Stimulated activated CD4-positive, alpha-beta T cell treated with anti-CD3 and anti-CD28 coated beads, Interleukin-15, amount 100 ng/mL, for 24 hours (primary cell): ENCODE measurements around the gene ZNF804B.

Experiments
- DNase-seq: peaks from one replicate; pipeline ENCODE4 v3.0.0-alpha.2; 2020

The ZNF804B gene

DNA sequence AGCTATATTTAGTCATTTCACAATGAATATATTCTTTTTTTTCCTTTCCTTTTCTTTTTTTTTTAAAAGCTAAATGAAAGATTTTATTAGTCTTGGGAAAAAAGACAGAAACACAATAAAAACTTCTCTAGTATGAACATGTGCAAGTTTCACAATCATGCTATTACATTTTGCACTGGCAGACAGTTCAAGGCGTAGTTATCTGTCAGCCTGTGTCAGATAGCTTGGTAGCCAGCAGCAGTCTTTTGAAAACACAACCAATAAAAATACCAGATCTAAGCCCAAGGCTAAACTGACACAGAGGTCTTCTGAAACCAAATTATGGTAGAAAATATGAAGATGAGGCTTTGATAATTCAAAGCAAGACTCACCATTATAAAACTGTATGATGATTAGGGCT, 241.8 kb downstream of the ZNF804B start:
- no peak for DNase-seq

DNA sequence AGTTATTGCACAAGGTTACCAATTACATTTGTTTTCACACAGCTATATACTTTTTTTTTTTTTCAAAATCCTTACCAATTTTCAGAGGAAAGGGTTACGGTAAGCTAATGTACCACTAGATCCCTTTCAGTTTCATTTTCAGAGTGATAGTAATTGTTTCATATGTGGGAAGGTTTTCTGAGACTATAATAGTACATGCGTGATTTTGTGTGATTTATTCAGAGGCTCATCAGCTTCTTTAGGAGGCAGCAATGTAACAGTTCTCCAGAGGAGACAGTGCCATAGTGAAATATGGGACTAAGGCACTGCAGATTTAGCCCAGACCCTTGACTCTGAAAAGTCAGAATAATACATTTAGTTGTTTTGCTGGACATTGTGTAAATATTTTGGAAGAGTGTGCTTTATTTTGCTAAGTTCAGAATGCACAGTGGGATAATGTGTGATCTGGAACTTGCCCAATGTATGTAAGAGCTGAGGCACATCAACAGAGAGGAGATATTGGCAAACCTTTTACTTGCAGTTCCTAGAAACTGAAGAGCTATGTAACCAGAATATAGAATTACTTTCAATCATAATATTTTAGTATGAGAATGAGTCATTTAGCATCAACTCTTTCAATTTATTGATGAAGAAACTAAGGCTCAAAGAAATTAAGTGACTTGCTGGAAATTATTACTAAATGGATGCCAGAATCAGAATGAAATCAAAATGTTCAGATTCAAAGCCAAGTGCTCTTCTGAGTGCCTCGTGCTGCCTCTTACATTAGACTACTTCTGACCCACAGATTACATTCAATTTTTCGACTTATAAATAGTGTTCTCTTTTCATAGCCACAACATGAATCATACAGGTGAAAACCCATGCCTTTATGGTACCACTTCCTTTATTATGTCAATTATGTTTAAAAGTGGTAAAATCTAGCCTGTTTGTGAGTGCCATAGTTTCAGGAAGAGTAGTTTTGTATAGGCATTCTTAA, 243.8 kb downstream of the ZNF804B start:
- DNase-seq = peak; percentile 5

DNA sequence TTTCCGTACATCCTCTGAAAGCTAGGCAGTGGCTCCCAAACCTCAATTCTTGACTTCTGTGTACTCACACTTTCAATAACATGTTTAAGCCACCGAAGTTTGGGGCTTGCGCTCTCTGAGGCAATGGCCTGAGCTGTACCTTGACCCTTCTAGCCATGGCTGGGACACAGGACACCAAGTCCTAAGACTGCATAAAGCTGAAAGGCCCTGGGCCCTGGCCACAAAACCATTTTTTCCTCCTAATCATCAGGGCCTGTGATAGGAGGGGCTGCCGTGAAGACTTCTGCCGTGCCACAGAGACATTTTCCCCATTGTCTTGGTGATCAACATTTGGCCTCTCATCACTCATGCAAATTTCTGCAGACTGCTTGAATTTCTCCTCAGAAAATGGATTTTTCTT, 252.5 kb downstream of the ZNF804B start:
- DNase-seq = no peak

DNA sequence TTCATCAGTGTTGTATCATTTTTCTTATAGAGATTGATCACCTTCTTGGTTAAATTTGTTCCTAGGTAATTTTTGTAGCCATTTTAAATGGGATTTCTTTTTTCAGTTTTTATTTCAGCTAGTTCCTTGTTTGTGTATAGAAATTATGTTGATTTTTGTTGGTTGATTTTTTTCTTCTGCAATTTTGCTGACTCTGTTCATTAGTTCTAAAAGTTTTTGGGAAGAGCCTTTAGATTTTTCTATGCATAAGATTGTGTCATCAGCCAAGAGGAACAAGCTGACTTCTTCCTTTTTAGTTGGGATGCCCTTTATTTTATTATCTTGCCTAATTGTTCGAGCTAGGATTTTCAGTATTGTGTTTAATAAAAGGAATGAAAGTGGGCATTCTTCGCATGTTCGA, 258.2 kb downstream of the ZNF804B start:
- no peak for DNase-seq

DNA sequence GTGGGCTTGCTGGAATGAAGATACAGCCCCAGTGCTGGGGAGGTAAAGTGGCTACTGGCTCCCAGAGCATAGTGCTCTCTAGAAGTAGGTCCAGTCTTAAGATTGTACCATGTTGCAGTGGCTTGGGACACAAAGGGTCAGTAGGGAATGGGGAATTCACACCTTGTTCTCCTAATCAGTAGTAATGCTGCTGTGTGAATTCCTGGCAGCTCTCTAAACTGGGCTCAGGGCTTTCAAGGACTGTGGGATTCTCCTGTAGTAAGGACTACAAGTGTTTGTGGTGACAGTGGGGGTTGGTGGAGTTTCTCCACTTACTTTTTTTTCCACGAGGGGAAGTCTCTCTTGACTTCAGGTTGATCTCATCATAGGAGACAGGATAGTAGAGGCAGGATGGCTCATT, 262.2 kb downstream of the ZNF804B start:
- DNase-seq = no peak

DNA sequence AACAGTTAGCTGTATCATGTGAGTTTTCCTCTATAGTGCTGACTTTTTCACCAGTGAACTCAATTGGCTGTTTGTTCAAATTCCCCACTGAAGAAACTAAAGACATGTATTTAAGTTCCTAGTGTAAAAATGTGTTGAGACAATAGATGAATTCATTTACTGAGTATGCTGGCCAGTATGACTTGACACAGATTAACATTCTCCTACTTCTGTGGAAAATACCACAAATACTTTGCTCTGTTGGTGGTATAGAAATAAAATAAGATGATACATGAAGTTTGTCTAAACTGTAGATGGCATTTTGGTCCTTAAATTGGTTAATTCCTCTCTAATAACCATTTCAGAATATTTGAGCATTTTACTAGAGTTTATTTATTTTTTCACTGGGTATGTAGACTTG, 263.7 kb downstream of the ZNF804B start:
- no peak for DNase-seq

DNA sequence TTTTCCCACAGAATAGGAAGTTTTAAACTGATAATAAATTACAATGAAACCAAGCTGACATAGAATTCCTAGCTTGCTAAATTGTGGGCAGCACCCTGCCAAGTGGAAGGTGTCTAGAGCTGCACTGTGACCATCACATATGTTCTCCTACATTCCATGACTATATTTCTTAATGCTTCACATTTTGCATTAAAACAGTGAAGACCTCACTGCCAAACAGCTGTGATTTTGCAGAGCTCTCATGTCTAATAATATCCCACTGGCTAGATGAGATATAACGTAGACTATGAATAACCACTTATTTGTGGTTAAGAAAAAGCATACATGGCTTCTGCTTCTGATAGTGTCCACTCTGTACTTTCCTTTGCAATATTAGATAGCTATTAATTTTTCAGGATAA, 264.4 kb downstream of the ZNF804B start:
- no peak for DNase-seq

DNA sequence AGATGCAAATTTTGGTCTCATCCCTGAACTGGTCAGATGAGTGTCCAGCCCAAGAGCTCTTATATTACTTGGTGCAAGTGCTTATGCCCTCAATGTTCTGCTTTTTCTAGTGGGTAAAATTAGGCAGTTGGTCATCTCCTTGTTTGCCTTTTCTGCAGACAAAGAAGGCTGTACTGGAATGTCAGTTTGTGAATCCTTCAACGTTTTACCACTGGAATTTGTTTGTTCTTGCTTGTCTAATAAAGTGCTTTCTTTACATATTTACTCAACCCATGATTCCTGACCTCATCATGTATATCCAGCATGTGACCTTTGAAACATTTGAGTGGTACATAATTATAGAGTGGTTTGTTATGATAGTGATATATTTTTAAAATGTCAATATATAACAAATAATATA, 268.3 kb downstream of the ZNF804B start:
- no peak for DNase-seq

DNA sequence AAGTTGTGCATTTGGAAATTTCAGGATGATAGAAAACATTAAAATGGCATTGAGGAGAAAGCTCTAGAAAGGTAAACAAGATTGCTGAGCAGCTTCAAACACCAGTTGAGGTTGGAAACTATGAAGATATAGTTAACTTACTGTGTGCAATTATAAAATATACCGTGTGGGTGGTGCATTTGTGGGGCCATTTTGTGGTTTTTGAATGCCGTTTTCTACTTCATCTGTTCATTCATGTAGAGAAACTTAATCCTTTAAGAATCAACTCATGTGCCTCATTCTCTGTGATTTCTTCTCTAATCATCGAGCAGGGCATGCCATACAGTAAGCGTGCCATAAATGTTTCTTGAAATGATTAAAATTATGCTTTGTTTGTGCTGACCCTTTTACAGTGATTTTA, 268.8 kb downstream of the ZNF804B start:
- no peak for DNase-seq

DNA sequence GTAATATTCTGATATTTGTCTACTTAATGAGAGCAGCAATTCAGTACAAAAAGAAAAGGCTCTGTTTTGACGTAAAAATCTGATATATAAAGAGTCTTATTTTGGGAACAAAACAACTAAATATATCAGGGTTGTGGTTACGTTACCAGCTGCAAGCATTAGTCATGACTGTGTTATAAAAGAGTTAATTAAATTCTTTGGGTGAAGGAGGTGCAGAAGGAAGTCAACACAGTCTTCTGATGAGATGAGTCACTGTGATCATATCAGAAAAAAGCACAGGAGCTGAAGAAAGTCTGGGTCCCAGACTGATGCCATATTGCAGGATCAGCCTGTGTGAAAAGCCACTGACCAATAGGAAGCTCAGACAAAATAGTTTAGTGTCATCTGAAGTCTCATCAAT, 270.4 kb downstream of the ZNF804B start:
- DNase-seq = no peak

DNA sequence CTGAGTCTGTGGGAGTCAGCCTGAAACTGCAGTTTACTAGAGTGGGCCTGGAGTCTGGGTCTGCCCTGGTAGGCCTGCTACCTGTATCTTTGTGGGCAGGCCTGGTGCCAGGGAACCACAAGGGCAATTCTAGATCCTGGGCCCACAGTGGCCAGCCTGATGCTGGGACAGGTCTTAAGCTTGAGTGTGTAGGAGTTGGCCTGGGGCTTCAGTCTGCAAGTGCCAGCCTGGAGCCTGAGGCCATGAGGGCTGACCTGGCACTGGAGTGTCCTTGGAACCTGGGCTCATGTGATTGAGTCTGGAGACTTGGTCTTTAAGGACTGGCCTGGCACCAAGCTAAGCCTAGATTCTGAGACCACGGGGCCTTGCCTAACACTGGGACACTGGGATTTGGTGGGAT, 281.7 kb downstream of the ZNF804B start:
- no peak for DNase-seq

DNA sequence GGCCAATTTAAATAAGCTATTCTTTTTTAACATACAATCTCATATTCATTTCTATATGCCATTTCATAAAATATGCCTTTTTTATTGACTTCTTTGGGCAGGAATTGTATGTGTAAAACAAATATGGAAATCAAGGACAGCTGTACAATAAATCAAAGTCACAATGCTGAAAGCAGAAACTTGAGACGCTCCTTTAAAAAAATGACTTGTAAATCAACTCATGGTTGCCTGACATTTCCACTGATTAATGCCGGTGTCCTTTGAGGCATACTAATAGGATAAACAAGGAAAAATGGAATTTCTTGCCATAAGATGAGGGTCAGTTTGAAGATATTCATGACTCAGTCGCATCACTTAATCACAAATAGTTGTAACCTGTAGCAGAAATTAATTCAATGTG, 283.4 kb downstream of the ZNF804B start:
- no peak for DNase-seq

DNA sequence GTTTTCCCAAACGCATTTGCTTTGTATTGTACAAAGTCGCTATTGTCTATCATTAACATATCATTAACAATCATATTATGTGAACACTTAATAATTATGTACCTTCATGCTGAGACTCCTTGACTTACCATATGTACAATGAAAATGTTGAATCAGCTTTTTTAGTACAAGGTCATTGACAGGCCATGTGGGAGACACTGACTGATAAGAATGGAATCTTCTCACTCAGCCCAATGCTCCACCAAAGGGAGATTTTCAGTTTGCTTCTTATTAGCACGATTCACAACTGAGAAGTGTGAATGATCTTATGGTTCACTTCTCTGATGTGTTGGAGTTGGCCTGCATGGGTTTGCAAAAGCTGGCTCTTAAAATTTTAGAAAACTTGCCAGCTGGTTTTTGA, 289.5 kb downstream of the ZNF804B start:
- DNase-seq = no peak

DNA sequence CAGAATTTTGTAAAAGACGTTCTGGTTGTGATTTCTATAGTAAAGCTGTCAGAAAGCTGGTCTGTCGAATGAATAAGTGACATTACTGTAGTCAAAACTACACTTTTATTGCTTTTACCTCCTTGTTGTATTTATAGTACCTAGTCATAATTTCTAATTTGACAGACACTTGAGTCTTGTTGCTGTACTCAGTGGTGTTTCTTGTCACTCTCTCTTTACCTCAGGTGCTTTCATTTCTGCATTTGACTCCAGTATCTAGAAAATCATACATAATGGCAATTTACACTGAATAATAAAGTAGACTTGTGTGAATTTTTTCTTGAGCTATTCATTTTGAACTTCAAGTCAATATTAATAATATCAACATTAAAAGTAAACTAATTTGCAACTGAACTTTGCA, 293.6 kb downstream of the ZNF804B start:
- no peak for DNase-seq

DNA sequence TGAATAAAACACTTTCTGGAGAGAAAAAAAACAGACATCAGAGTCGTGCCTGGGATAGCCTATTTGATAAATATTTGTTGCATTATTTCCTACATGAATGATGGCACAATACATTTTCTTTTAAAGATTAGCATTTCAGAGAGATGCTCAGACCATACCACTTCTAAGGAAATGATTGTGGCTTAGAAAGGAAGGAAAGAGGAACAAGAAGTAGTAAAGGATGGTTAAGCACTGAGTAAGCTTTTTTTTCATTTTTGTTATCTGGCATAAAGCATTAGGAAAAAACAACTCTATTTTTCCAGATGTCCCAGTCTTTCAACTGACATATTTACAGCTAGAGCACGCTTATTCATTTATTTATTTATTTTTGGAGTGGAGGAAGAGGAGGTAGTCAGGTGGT, 294.9 kb downstream of the ZNF804B start:
- DNase-seq = no peak

DNA sequence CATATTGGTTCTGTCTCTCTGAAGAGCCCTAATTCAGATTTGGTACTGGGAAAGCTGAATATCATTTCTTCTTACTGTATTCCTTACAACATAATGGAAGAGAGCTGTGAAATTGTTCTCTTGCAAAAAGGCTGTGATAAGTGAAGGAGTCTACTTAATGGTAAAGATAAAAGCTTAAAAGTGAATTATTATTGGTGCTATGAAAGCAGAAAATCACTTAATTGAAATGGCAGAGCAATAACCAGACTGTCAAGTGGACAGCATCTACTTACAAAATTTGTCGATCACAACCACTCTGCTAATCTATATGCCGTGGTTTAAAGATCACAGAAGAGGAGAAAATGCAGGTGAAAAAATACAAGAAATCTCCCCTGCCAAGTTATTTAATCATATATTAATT, 300.7 kb downstream of the ZNF804B start:
- no peak for DNase-seq

DNA sequence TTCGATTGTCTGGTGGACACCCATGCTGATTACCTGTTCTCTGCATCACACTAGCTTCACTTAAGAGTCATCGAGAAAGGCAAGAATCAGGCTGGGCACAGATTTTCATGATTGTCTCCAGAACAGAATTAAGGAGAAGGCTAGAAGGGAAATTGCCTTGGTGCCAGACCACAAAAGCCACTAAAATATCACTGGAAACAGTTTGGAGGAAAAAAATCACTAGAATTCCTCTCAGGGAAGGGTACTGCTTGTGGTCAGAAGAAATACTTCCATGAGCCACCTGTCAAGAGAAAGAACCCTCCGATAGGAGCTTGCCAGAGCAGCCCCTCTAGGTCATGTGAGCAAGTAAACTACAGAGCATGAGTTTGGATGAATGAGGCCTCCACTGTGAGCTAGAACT, 305.3 kb downstream of the ZNF804B start:
- no peak for DNase-seq

DNA sequence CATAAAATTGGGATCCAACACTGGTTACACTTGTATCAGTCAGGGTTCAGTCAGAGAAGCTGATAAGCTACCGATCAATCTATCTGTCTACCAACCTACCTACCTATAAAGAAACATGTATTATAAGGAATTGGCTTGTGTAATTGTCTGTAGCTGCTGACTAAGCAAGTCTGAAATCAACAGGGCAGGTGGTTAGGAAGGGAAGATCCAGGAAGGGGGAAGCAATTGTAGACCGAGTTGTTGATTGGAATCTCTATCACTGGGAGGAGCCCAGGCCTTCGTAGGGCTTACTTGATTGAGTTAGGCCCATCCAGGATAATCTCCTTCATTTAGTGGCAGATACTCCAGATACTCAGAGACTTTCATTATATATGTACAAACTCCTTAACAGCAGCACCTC, 307.5 kb downstream of the ZNF804B start:
- no peak for DNase-seq

DNA sequence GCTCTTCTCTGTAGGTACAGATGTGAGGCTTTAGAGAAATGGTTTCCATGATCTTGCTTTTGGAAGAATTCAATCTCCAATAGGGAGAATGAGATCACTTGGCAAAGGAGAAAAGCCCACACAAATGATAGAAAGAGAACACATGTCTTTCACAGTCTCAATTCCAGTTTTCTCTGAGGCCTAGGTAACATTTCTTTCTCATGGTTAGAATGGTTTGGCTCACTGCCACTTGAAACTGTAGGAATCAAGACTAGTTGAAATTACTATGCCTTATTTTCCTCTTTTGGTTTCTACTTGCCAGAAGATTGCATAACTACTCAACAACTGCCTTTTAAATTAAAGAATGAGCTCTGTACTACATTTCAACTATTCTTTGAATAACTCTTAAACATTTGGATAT, 312.6 kb downstream of the ZNF804B start:
- DNase-seq = no peak

DNA sequence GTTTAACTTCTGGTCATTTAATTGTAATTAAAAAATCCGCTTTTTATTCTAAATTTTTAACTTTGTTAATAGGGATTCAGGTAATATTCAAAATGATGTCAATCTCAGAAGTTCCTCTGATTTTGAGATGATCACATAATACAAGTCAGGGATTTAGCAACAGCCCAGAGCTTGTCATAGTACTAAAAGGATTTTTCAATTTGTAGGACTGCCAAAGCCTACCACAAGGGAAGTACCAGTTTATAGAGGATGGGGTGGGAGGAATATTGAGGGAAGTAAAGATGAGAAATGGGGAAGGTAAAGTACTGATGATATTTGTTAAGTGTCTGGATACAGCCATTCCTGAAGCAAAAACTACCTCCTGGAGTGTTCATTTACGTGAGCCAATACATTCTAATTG, 314.3 kb downstream of the ZNF804B start:
- DNase-seq = no peak

DNA sequence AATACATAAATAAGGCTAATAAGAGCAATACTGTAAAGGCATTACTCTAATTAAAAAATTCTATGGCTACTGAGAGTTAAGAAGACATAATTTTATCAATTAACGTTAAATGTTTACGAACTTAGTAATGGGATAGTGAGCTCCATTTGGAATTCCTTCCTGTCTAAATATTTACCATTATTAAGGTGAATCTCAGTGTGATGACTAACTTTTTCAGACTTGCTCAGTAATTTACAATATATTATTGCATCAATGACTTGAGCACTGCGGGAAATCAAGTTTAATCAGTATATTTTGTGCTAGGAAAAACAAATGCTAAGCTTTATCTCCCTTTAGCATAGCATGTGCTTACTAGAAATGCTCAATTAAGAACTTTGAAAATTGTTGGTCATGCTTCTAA, 318.5 kb downstream of the ZNF804B start:
- DNase-seq = no peak

DNA sequence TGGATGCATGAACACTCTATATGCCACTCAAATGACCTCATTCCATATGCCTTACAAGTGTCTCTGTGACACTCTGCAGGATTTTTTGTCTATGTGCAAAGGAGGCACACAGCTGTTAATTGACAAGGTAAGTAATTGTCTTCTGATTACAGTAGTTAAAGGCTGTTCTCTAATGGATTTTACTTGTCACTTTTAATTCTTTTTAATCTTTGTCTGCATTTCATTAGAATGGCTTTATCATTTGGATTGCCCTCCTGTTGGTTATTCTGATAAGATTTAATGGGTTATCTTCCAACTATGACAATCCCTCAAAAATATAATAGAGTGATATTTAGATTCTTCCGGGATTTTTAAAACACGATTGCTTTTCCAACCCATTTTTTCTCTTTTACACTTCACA, 326.1 kb downstream of the ZNF804B start:
- no peak for DNase-seq

DNA sequence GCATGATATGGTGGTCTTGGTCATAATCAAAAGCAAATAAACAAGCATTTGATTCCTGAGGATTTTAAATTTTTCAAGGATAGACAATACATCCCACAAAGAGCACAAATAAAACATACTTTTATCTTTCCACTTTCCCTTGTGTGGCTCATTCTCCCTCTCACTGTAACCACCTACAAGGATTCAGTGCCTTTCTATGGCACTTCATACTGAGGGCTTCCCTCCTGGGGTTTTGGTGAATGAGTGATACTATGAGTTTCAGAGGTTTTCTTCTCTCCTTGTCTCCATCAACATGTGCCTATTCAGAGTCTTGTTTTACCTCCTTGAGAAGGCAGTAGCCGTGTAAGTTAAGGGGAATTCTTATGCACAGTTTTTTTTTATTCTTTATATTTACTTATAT, 332.1 kb downstream of the ZNF804B start:
- DNase-seq = no peak

DNA sequence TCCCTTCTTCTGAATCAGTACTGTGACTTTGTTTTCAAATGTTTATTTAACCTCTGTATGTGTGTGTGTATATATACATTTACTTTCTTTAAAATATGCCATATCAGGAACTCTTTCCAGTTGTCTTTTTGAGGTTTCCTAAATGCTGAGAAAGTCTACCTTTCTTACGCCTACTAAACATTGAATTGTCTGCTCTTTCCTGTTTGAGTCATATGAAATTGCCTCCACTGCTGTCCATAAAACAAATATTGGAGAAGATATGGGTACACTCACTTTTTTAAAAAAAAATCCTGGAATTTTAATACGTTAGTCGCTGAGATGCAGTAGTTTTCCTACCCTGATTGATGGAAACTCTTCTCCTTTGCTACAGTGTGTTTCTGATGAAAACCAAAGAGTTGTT, 334.8 kb downstream of the ZNF804B start:
- DNase-seq = no peak

DNA sequence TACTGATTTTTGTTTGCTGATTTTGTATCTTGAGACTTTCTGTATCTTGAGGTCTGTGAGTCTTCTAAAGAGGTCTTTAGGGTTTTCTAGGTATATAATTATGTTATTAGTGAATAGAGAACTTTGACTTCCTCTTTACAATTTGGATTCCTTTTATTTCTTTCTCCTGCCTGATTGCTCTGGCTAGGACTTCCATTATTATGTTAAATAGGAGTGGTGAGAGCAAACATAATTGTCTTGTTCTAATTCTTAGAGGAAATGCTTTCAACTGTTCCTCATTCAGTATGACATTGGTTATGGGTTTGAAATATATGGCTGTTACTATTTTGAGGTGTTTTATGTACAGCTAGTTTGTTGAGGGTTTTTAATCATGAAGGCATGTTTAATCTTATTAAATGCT, 344.1 kb downstream of the ZNF804B start:
- DNase-seq = no peak
